RWPE2 (cell line): ENCODE results near the gene CDS2.

Experiments used
- ATAC-seq: fragments of 200-7000 bp; cut with Tn5 transposase; 3 replicates; pipeline ENCODE4 v1.9.1; 2021; ENCODE audit warnings: low read depth
- DNase-seq: peaks from one replicate; pipeline ENCODE4 v3.0.0-alpha.2; 2020; ENCODE audit warnings: low spot score
- H3K27ac ChIP-seq: fragments of 450-650 bp; 2 replicates; pipeline ENCODE4 v1.5.1; 2017; ENCODE audit warnings: mild to moderate bottlenecking; ENCODE audit not compliant: poor library complexity, severe bottlenecking
- H3K27me3 ChIP-seq: fragments of 250-450 bp; sonication (Bioruptor Pico); 2 replicates; pipeline ENCODE4 v1.5.1; 2021; ENCODE audit warnings: mild to moderate bottlenecking, moderate library complexity; ENCODE audit not compliant: insufficient read depth, poor library complexity, severe bottlenecking
- H3K36me3 ChIP-seq: fragments of 250-450 bp; sonication (Bioruptor Pico); 2 replicates; pipeline ENCODE4 v1.5.1; 2020; ENCODE audit warnings: low read depth, mild to moderate bottlenecking, moderate library complexity
- H3K4me1 ChIP-seq: fragments of 250-450 bp; sonication (Bioruptor Pico); 2 replicates; pipeline ENCODE4 v1.5.1; 2021; ENCODE audit warnings: mild to moderate bottlenecking, moderate library complexity; ENCODE audit not compliant: insufficient read depth, poor library complexity, severe bottlenecking
- H3K4me3 ChIP-seq: fragments of 250-450 bp; sonication (Bioruptor Pico); 2 replicates; pipeline ENCODE4 v1.5.1; 2021; ENCODE audit warnings: mild to moderate bottlenecking, moderate library complexity; ENCODE audit not compliant: severe bottlenecking
- H3K9me3 ChIP-seq: fragments of 250-450 bp; sonication (Bioruptor Pico); 2 replicates; pipeline ENCODE4 v1.5.1; 2021; ENCODE audit warnings: mild to moderate bottlenecking, moderate library complexity; ENCODE audit not compliant: severe bottlenecking
- TF ChIP-seq, protein P1 (sequence below): fragments of 450-650 bp; IDR thresholded peaks from one replicate; pipeline ENCODE4 v1.5.1; 2017; ENCODE audit warnings: mild to moderate bottlenecking, moderate library complexity; ENCODE audit not compliant: poor library complexity, severe bottlenecking

CDS2 gene

DNA sequence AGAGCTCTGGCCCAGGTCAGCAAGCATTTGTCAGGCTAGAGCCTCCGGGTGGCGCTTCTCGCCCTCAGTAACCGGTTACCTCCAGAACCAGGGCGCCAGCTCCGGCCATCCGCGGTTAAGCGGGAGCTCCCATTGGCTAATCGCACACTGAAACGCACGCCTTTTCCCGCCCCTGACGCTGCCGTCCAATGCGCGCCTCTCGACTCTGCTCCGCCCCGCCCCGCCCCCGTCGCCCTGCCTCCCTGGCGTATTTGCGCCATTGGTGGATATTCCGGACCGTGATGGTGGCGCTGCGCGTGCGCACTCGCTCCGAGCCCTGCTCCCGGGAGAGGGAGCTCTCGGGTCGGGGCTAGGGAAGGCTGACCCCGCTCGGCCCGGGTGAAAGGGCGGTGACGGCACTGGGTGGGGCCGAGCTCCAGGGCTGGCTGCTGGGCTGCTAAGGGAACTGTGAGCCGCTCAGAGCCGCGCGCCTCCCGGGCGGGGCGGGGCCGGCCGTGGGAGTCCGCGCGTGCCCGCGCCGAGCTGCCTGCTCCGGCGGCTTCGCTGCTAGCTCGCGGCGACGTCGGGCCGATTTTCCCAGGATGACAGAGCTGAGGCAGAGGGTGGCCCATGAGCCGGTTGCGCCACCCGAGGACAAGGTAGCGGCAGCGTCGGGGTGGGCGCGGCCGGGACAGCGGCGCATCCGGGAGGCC is at the start of gene CDS2:
Gene CDS2, plus strand, starts transcription at position 497 of the 692 bp plus-strand sequence. Its CDS starts 85 bp downstream, at position 582.
- DNase-seq (peak; percentile 99), ATAC-seq (peak; percentile 93)
- Histone ChIP-seq H3K36me3 (peaks cover 9% of the 10 kb centered on the region), H3K27ac (peak within 1 kb of the TSS; percentile 66), H3K4me3 (peak within 1 kb of the TSS; percentile 81), H3K27me3 (no peaks in the 10 kb centered on the region), H3K9me3 (no peaks in the 10 kb centered on the region), H3K4me1 (peaks cover 4% of the 10 kb centered on the region)
- TF ChIP-seq, protein P1, sequence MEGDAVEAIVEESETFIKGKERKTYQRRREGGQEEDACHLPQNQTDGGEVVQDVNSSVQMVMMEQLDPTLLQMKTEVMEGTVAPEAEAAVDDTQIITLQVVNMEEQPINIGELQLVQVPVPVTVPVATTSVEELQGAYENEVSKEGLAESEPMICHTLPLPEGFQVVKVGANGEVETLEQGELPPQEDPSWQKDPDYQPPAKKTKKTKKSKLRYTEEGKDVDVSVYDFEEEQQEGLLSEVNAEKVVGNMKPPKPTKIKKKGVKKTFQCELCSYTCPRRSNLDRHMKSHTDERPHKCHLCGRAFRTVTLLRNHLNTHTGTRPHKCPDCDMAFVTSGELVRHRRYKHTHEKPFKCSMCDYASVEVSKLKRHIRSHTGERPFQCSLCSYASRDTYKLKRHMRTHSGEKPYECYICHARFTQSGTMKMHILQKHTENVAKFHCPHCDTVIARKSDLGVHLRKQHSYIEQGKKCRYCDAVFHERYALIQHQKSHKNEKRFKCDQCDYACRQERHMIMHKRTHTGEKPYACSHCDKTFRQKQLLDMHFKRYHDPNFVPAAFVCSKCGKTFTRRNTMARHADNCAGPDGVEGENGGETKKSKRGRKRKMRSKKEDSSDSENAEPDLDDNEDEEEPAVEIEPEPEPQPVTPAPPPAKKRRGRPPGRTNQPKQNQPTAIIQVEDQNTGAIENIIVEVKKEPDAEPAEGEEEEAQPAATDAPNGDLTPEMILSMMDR: peak; percentile 97

DNA sequence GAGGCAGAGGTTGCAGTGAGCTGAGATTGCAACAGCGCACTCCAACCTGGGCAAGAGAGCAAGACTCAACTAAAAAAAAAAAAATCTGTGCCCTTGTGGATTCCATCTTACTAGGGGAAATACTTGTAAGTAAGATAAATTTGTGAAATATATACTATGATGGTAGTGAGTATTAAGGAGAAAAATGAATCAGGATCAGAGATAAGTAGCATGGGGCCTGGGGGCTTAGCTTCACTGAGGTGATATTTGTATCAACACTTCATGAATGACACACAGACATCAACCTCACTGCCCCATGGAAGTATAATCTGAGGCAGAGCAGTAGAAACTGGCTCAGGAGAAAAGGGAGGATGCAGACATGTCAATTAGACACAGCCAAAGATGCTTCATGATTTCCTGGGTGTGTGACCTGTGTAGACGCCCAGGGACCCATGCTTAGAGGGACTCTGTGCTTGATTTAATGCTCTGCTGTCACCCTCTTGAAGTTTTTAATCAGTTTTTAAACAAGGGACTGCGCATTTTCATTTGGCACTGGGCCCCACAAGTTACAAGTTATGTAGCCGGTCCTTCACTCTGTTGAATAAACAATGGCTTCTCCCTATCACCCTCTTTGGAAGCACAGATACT is 48.9 kb upstream of the CDS2 start:
- Histone ChIP-seq H3K36me3 (no peaks in the 10 kb centered on the region), H3K27ac (no peak overlapping the region), H3K4me3 (no peak overlapping the region), H3K9me3 (no peaks in the 10 kb centered on the region), H3K27me3 (no peaks in the 10 kb centered on the region), H3K4me1 (peaks cover 14% of the 10 kb centered on the region)
- ATAC-seq: no peak
- TF ChIP-seq, protein P1: no peak
- no peak for DNase-seq

DNA sequence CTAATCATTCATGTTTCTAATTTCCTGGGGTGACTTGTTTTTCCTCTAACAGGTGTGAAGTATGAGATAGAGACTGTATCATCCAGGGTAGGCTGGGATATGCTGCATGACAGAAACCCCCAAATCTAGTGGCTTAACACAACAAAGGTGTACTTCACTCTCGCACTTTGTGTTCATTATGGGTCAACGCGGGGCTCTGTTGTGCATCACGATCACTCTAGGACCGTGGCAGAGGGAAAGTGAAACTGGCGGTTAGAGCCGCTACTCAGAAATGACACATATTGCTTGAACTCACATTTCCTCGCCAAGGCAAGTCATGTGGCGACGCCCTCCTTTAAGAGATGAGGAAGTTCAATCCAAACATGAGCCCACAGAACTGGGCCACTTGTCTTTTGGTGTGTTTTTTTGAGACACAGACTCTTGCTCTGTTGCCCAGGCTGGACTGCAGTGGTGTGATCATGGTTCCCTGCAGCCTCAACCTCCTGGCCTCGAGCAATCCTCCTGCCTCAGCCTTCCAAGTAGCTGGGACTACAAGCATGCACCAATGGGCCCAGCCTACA is 48.3 kb upstream of the CDS2 start:
- Histone ChIP-seq H3K4me3 (peak overlapping the region; percentile 11), H3K27ac (no peak overlapping the region), H3K27me3 (no peaks in the 10 kb centered on the region), H3K4me1 (peaks cover 8% of the 10 kb centered on the region), H3K36me3 (no peaks in the 10 kb centered on the region), H3K9me3 (no peaks in the 10 kb centered on the region)
- ATAC-seq (peak; percentile 82), DNase-seq (no peak)
- TF ChIP-seq, protein P1: no peak

DNA sequence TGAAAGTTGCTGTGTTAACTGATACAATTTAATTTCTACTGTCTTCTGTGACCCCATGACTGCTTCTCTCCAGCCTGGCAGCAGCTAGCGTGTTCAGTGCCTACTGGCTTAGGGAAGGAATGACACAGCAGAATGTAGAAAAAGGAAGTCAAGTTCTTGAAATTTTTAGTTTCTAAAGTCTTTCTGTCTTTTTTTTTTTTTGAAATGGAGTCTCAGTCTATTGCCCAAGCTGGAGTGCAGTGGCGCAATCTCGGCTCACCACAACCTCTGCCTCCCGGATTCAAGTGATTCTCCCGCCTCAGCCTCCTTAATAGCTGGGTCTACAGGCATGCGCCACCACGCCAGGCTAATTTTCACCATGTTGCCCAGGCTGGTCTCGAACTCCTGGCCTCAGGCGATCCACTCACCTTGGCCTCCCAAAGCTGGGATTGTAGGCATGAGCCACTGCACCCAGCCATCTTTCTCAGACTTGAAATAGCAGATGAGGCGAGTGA is 46.4 kb upstream of the CDS2 start:
- no peaks in the 10 kb centered on the region for H3K9me3 ChIP-seq
- H3K27me3 ChIP-seq: no peaks in the 10 kb centered on the region
- TF ChIP-seq, protein P1: no peak
- DNase-seq: no peak
- ATAC-seq: no peak
- no peak overlapping the region for H3K4me3 ChIP-seq
- H3K27ac ChIP-seq: no peak overlapping the region
- H3K4me1 ChIP-seq: no peaks in the 10 kb centered on the region
- no peaks in the 10 kb centered on the region for H3K36me3 ChIP-seq
